H1 (cell line): Measurements from ENCODE around the gene ATF3. TPM values are rescaled to one million over a fixed set of nuclear protein-coding genes. Genes with fewer than 3 reads are reported as not detected.
A peak's percentile ranks its signal among the peaks of the same experiment; 100 is the strongest.

ENCODE experiments used
- ASH2L ChIP-seq: fragments of 200-600, 300-600 bp; sonication (generic); IDR thresholded peaks from one replicate; pipeline ENCODE4 v1.7.1; 2017; ENCODE audit warnings: low read length
- ATF3 ChIP-seq: IDR thresholded peaks from 2 replicates; pipeline ENCODE4 v1.6.1; 2011; ENCODE audit warnings: low read depth, mild to moderate bottlenecking, low read length; ENCODE audit not compliant: insufficient read depth
- BACH1 ChIP-seq: IDR thresholded peaks from 2 replicates; pipeline ENCODE4 v1.6.1; 2012; ENCODE audit warnings: low read length, improper control_type of control experiment
- CEBPB ChIP-seq: IDR thresholded peaks from 2 replicates; pipeline ENCODE4 v1.6.1; 2012; ENCODE audit warnings: low read depth, low read length
- CREB1 ChIP-seq: IDR thresholded peaks from 2 replicates; pipeline ENCODE4 v1.6.1; 2012; ENCODE audit warnings: inconsistent platforms
- EZH2 ChIP-seq: fragments of 200-600 bp; sonication (generic); IDR thresholded peaks from 2 replicates; pipeline ENCODE4 v1.7.1; 2012; ENCODE audit warnings: low read depth, mild to moderate bottlenecking, moderate library complexity, low read length, inconsistent platforms; ENCODE audit not compliant: severe bottlenecking
- FOSL1 ChIP-seq: IDR thresholded peaks from 2 replicates; pipeline ENCODE4 v1.6.1; 2011; ENCODE audit warnings: mild to moderate bottlenecking, low read depth, low read length, moderate library complexity; ENCODE audit not compliant: insufficient read depth
- GTF2F1 ChIP-seq: IDR thresholded peaks from 2 replicates; pipeline ENCODE4 v1.6.1; 2012; ENCODE audit warnings: low read depth, low read length, improper control_type of control experiment, borderline replicate concordance
- JUND ChIP-seq: IDR thresholded peaks from 2 replicates; pipeline ENCODE4 v1.6.1; 2011; ENCODE audit warnings: mild to moderate bottlenecking, improper control_type of control experiment, low read length
- KDM1A ChIP-seq: fragments of 200-600, 300-600 bp; sonication (generic); IDR thresholded peaks from 2 replicates; pipeline ENCODE4 v1.7.1; 2016; ENCODE audit warnings: mild to moderate bottlenecking, low read length, borderline replicate concordance
- PHF8 ChIP-seq: fragments of 200-600 bp; sonication (generic); conservative IDR thresholded peaks from 2 replicates; pipeline ENCODE4 v1.7.1; 2012; ENCODE audit warnings: low read depth, mild to moderate bottlenecking, inconsistent platforms, low read length, moderate library complexity
- RBBP5 ChIP-seq: IDR thresholded peaks from 2 replicates; pipeline ENCODE4 v1.7.1; 2012; ENCODE audit warnings: low read depth, mild to moderate bottlenecking, inconsistent platforms, low read length, moderate library complexity, borderline replicate concordance
- RNF2 ChIP-seq: fragments of 200-900, 300-1000 bp; sonication (generic); IDR thresholded peaks from 2 replicates; pipeline ENCODE4 v1.7.1; 2016; ENCODE audit warnings: borderline replicate concordance, low read depth, mild to moderate bottlenecking, antibody characterized with exemption, low read length; ENCODE audit not compliant: poor library complexity, severe bottlenecking; ENCODE audit errors: missing control alignments
- SAP30 ChIP-seq: fragments of 300-600 bp; sonication (generic); IDR thresholded peaks from 2 replicates; pipeline ENCODE4 v1.7.1; 2012; ENCODE audit warnings: low read length, moderate library complexity, mild to moderate bottlenecking, inconsistent platforms; ENCODE audit not compliant: insufficient read depth, insufficient replicate concordance
- SIN3A ChIP-seq, 2 experiments: IDR thresholded peaks in 1 of 2; conservative IDR thresholded peaks in 1 of 2; 2 replicates each; pipeline ENCODE4 v1.6.1; 2011 to 2012; ENCODE audit warnings: low read length in 2 of 2, improper control_type of control experiment in 1 of 2, low read depth in 1 of 2, mild to moderate bottlenecking in 1 of 2
- SP1 ChIP-seq: IDR thresholded peaks from 2 replicates; pipeline ENCODE4 v1.6.1; 2011; ENCODE audit warnings: low read depth, low read length
- SP2 ChIP-seq: IDR thresholded peaks from 2 replicates; pipeline ENCODE4 v1.6.1; 2012; ENCODE audit warnings: mild to moderate bottlenecking, low read length, inconsistent platforms
- SRF ChIP-seq: IDR thresholded peaks from 2 replicates; pipeline ENCODE4 v1.6.1; 2011; ENCODE audit warnings: mild to moderate bottlenecking, low read depth, low read length, moderate library complexity
- TAF1 ChIP-seq: IDR thresholded peaks from 2 replicates; pipeline ENCODE4 v1.6.1; 2011; ENCODE audit warnings: mild to moderate bottlenecking, low read depth, low read length
- TAF7 ChIP-seq: optimal IDR thresholded peaks from 2 replicates; pipeline ENCODE3; 2011; ENCODE audit warnings: low read depth, mild to moderate bottlenecking, inconsistent platforms, low read length, moderate library complexity, borderline replicate concordance
- TBP ChIP-seq: IDR thresholded peaks from 2 replicates; pipeline ENCODE4 v1.6.1; 2011; ENCODE audit warnings: low read depth, low read length, improper control_type of control experiment
- TCF12 ChIP-seq: IDR thresholded peaks from 2 replicates; pipeline ENCODE4 v1.6.1; 2011; ENCODE audit warnings: low read depth, mild to moderate bottlenecking, low read length
- TEAD4 ChIP-seq: IDR thresholded peaks from 2 replicates; pipeline ENCODE4 v1.6.1; 2012; ENCODE audit warnings: low read depth, low read length, inconsistent platforms, mixed read lengths
- YY1 ChIP-seq: IDR thresholded peaks from 2 replicates; pipeline ENCODE4 v1.6.1; 2011; ENCODE audit warnings: low read depth, mild to moderate bottlenecking, low read length
- polyA plus RNA-seq, 7 experiments: library from polyadenylated mRNA; depleted of rRNA in 3 of 7; stranded (reverse) in 5 of 7; unstranded in 2 of 7; fragments of >200 nt in 5 of 7; fragments of 200-250 nt in 2 of 7; gene quantifications; 1 replicate in 5 of 7; 2 replicates in 1 of 7; 4 replicates in 1 of 7; pipeline versions ENCODE4 v1.2.1 to v1.2.3, GENCODE V29; 2011 to 2013; ENCODE audit warnings: missing spikeins in 2 of 7, mixed read lengths in 2 of 7
- total RNA-seq: library from RNA; stranded (reverse); fragmentation: NEBNext Ultra II Directional; extraction: Animal tissue kit (Norgen Biotek cat#: 25700); gene quantifications from 2 replicates; pipeline ENCODE4 v1.2.1, GENCODE V29; 2021
- TF ChIP-seq, protein P1 (sequence below): IDR thresholded peaks from 2 replicates; pipeline ENCODE4 v1.6.1; 2012; ENCODE audit warnings: inconsistent platforms

ATF3 gene
- total and polyA plus RNA-seq, 2 of the 8 experiments (the other 6 are each of a cell fraction or from before 2014, with no cell fraction given): 12.2 to 27.7 TPM

DNA sequence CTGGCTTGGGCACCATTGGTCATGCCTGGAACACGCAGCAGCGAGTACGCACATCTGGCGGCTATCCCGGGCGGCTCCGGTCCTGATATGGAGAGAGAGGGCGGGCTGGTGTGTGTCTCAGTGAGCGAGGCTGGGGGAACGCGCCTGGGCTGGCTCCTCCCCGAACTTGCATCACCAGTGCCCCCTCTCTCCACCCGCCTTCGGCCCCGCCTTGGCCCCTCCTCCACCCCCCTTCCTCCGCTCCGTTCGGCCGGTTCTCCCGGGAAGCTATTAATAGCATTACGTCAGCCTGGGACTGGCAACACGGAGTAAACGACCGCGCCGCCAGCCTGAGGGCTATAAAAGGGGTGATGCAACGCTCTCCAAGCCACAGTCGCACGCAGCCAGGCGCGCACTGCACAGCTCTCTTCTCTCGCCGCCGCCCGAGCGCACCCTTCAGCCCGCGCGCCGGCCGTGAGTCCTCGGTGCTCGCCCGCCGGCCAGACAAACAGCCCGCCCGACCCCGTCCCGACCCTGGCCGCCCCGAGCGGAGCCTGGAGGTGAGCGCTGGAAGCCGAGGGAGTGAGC lies at the start of gene ATF3 (continued):
- TF ChIP-seq RNF2 (no peak), TEAD4 (no peak), PHF8 (peak; percentile 75), ATF3 (peak; percentile 84), GTF2F1 (peak; percentile 95), TBP (peak; percentile 98), TAF1 (peak; percentile 100), SAP30 (peak; percentile 63), TAF7 (peak; percentile 90), TCF12 (no peak), JUND (peak; percentile 95), SP2 (no peak), FOSL1 (no peak), ASH2L (peak; percentile 81), EZH2 (no peak), SRF (peak; percentile 63), BACH1 (no peak), RBBP5 (no peak), CEBPB (peak; percentile 97), CREB1 (peak; percentile 88), KDM1A (no peak), SP1 (peak; percentile 86), YY1 (peak; percentile 50; the same call in 1 of the 2 replicates), SIN3A (conservative IDR thresholded peaks at IDR 0.05 in 1 of 2, IDR thresholded peaks at IDR 0.05 in 1 of 2; ENCODE audit: low read depth in 1 of 2, low read length in 2 of 2) (peak; percentile 21 to 60; a peak in 3 of 4 replicates)
- TF ChIP-seq, protein P1, sequence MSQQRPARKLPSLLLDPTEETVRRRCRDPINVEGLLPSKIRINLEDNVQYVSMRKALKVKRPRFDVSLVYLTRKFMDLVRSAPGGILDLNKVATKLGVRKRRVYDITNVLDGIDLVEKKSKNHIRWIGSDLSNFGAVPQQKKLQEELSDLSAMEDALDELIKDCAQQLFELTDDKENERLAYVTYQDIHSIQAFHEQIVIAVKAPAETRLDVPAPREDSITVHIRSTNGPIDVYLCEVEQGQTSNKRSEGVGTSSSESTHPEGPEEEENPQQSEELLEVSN: peak; percentile 58
